NB4 (cell line): ENCODE data around the gene IL22RA2.

Experiments
- CTCF ChIP-seq: IDR thresholded peaks from one replicate; pipeline ENCODE4 v1.5.1; 2012; ENCODE audit warnings: low read depth, low read length
- POLR2A ChIP-seq: IDR thresholded peaks from 2 replicates; pipeline ENCODE4 v1.6.1; 2011; ENCODE audit warnings: mild to moderate bottlenecking; ENCODE audit not compliant: insufficient read length; ENCODE audit errors: extremely low read depth

- TF ChIP-seq CTCF (no peak), POLR2A (no peak)
Measured at GRCh38 chr6:137216106-137216505, 42.7 kb upstream of the IL22RA2 start.
